22Rv1 (cell line): Measurements from ENCODE around the gene WDR76.

Source experiments
- ZFX ChIP-seq: fragments of 450-650 bp; IDR thresholded peaks from 2 replicates; pipeline ENCODE4 v1.6.1; 2017; ENCODE audit warnings: antibody characterized with exemption, borderline replicate concordance
- TF ChIP-seq, protein P1 (sequence below): fragments of 450-650 bp; IDR thresholded peaks from 2 replicates; pipeline ENCODE4 v1.5.1; 2017; ENCODE audit warnings: mild to moderate bottlenecking

DNA sequence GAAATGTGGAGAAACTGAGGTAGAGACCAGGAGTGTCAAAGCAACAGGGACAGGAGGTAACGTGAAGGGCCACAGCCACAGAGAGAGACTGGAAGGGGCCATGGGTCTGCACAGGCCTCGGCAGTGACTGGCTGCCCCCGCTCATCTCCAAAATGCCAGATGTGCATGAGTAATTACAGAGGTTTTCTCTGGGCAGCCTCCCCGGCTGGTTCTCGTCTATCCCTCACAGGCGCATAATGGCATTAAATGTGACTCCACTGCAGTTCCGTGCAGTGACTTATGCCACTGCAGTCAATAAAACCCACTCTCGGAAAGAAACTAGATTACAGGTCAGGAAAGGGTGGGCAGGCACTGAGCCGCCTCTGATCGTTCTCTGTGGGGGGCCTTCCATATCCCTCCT is 74.7 kb downstream of the WDR76 start:
- TF ChIP-seq, protein P1, sequence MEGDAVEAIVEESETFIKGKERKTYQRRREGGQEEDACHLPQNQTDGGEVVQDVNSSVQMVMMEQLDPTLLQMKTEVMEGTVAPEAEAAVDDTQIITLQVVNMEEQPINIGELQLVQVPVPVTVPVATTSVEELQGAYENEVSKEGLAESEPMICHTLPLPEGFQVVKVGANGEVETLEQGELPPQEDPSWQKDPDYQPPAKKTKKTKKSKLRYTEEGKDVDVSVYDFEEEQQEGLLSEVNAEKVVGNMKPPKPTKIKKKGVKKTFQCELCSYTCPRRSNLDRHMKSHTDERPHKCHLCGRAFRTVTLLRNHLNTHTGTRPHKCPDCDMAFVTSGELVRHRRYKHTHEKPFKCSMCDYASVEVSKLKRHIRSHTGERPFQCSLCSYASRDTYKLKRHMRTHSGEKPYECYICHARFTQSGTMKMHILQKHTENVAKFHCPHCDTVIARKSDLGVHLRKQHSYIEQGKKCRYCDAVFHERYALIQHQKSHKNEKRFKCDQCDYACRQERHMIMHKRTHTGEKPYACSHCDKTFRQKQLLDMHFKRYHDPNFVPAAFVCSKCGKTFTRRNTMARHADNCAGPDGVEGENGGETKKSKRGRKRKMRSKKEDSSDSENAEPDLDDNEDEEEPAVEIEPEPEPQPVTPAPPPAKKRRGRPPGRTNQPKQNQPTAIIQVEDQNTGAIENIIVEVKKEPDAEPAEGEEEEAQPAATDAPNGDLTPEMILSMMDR = no peak
- no peak for TF ChIP-seq ZFX
